HEK293 (cell line): Measurements from ENCODE around the gene FAM193B.

ENCODE experiments used
- CTCF ChIP-seq: fragments of 450-650 bp; formaldehyde crosslinking; IDR thresholded peaks from 2 replicates; pipeline ENCODE4 v1.5.1; 2016; ENCODE audit warnings: missing biosample characterization, missing genetic modification characterization
- FEZF1 ChIP-seq: fragments of 450-650 bp; formaldehyde crosslinking; IDR thresholded peaks from 2 replicates; pipeline ENCODE4 v1.5.1; 2016; ENCODE audit warnings: missing biosample characterization, missing genetic modification characterization
- MEIS1 ChIP-seq: sonication (generic); formaldehyde crosslinking; IDR thresholded peaks from 2 replicates; pipeline ENCODE4 v1.8.1; 2022; ENCODE audit warnings: missing genetic modification reagents, mild to moderate bottlenecking, borderline replicate concordance
- PRDM6 ChIP-seq: fragments of 450-650 bp; formaldehyde crosslinking; IDR thresholded peaks from 2 replicates; pipeline ENCODE4 v1.5.1; 2017; ENCODE audit warnings: missing biosample characterization, missing genetic modification characterization
- RBAK ChIP-seq: fragments of 450-650 bp; formaldehyde crosslinking; IDR thresholded peaks from 2 replicates; pipeline ENCODE4 v1.5.1; 2016; ENCODE audit warnings: missing biosample characterization, missing genetic modification characterization
- REST ChIP-seq: fragments of 450-650 bp; formaldehyde crosslinking; IDR thresholded peaks from 2 replicates; pipeline ENCODE4 v1.5.1; 2016; ENCODE audit warnings: missing biosample characterization, missing genetic modification characterization
- YY1 ChIP-seq: fragments of 450-650 bp; formaldehyde crosslinking; IDR thresholded peaks from 2 replicates; pipeline ENCODE4 v1.5.1; 2018; ENCODE audit warnings: missing biosample characterization, missing genetic modification characterization
- ZNF148 ChIP-seq: fragments of 450-650 bp; formaldehyde crosslinking; IDR thresholded peaks from 2 replicates; pipeline ENCODE4 v1.5.0; 2017; ENCODE audit warnings: missing biosample characterization, missing genetic modification characterization, borderline replicate concordance
- ZNF776 ChIP-seq: fragments of 450-650 bp; formaldehyde crosslinking; IDR thresholded peaks from 2 replicates; pipeline ENCODE4 v1.5.0; 2017; ENCODE audit warnings: missing biosample characterization, missing genetic modification characterization, borderline replicate concordance

- no peak for TF ChIP-seq PRDM6 (tag by site-specific recombination)
- TF ChIP-seq YY1 (tag by site-specific recombination) = no peak
- TF ChIP-seq CTCF (tag by site-specific recombination) = no peak
- no peak for TF ChIP-seq RBAK
- no peak for TF ChIP-seq REST (tag by site-specific recombination)
- no peak for TF ChIP-seq MEIS1 (CRISPR knock-in tag)
- TF ChIP-seq FEZF1 (tag by site-specific recombination) = no peak
- no peak for TF ChIP-seq ZNF148 (tag by site-specific recombination)
- TF ChIP-seq ZNF776 (tag by site-specific recombination) = no peak
Measured at GRCh38 chr5:177473443-177474001, 80.8 kb downstream of the FAM193B start, which contains the start of gene DBN1.
